DMS 273 treated with DMSO at 0.1 percent for 48 hours (cell line): Measurements from ENCODE around the gene APOH.

Experiments
- DNase-seq: peaks from one replicate; lab custom pipeline; 2025; lab: John Stamatoyannopoulos, UW

Gene APOH

DNA sequence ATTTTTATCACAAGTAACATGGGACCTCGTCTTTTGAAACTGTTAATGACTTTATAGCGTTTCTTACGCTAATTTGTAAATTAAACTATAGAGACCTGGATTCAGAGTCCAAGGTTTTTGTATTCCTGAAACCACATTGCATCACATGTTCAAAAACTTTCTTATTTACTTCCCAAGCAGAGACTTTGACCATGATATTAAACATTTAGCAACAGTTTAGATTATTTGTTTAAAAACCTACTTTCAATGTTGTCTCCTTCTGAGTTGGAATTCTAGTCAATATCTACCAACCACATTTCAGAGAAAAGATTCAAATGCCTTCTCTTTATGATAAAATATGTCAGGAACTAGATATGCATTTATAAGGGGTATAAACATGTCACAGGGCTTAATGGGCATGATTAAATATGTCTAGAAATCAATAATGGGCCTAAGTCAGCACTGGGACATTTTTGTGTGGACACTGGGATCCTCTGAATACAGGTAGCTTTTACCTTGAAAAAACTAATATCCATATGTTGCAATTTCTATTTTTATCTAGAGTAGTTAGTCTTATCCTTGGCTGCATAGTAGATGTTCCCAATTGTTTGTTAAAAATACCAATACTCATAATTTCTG lies 6.3 kb upstream of the APOH start:
- no peak for DNase-seq

DNA sequence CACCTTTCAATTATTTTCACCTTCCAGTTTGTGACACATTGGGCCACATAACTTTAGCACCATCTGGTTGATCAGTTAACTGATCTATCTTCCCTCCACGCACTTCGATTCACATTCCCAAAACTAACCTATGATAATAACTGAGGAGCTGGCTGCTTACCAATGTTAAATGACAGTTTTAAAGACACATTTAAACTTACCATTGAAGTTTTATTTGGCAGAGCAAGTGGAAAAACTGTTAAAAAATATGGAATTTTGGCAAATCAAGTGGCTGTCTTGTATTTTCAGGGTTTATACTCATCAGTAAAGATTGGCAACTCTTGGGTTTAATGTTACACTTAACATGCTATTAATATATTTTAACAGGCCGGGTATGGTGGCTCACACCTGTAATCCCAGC lies 5.4 kb upstream of the APOH start:
- no peak for DNase-seq

DNA sequence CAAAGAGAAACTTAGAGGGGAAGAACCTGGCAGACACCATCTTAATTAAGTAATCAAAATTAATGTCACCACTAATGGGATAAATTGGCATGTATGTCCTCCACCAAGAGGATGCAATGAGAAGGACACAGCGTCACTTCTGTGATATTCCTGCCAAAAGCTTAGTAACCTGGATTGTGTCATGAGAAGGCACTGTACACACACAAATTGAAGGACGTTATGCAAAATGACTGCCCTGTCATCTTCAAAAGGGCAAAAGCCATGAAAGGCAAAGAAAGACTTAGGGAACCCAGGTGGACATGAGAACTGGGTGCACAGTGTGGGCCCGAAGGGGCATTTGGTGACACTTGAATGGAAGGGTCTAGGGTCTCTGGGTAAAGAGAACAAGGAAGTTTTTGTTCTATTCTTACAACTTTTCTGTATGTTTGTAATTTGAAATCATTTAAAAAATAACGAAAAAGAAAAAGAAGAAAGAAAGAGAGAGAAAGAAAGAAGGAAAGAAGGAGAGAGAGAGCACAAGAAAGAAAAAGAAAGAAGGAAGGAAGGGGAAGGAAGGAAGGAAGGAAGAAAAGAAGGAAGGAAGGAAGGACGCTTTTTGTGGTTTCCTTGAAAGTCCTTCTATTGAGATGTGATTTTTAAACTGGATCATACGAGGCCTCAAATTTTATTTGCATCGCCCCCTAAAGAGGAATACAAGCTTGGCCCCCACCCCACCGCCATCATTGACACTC lies 4.0 kb upstream of the APOH start:
- no peak for DNase-seq

DNA sequence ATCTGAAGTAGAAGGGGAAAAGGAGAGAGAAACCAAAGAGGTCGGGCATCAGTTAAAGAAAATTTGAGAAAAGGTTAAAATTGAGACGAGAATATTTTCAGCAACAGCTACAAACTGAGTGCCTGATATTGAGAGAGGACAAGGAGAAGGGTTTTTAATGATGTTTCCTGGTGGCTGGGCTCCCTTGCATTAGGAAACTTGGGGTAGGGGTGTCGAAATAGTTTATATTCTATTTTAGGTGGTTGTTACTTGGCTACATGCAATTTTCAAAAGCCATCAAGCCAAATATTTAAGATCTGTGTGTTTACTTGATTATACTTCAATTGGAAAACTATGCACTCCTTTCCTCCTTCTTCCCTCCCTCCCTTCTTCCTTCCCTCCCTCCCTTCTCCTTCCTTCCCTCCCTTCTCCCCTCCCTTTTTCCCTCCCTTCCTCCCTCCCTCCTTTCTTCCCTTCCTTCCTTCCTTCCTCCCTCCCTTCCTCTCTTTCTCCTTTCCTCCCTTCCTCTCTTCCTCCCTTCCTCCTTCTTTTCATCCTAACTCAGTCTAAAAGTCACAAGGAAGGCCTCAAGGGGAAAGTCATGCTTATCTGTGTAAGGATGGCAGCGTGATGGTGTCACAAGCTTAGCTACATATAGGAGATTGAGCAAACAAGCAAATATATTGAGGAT lies 1.8 kb upstream of the APOH start:
- no peak for DNase-seq

DNA sequence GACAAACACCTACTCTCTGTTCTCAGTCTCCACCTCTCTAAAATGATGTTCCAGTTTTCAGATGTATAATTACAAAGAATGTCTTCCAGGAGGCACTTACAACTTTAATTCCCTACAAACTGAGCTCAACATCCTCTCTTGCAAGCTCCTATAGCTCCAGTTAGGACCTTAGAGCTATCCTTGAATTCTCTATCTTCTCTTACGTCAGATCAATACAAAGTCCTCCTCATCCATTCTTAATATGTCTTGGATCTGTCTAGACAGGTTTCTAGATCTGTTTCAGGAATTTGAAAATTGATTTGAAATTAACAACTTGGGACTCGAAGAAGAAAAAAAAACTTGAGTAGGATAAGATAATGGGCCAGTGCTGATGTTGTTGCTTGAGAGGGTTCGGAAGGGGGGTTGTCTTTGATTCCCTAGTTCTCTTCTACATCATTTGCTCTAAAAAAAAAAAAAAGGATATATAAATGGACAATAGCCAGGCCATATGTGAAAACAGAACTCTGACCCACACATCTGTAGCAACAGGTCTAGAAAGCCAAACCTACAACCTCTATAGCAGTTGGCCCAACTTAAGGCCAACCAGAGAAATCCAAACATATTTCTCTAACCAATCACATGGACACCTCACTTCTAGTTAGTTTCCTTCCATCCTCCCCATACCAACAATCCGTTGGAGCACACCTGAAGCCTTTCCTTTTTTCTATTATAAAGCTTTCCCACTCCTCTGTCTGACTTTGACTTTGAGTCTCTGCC lies 746 bp upstream of the APOH start:
- no peak for DNase-seq

DNA sequence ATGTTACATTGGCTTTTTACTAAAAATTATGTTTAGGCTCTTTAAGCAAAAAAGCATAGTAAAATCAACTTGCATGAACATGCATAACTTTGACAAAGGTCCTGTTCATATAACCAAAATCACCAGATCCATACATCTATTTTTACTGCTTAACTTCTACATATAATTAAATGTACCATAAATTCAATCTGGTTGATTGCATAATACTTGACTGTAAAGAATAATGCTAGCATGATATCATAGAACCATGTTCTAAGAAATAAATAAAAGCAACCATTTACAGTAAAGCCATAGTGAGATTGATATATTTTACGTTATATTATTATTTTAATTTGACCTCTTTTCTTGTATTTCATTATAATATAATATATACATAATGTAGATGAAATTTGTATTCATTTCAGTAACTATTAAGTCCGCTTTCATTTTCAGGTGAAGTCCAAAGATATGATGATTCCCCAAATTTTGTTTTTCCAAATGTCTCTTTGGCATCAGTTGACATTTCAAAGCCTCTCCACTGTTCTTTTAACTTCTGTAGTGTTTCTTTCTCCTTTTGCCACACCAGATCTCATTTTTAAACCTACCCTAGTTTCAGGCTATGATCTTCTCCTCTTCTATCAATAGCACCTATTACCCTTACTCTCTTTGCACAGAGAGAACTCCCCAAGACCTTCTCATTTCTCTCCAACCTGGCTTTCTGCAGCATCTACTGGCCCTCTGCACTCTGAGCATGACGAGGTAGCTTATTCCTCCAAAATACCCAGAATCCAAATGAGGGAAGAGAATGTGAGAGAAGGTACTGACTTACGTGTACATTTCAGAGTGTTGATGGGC lies 1.8 kb downstream of the APOH start:
- DNase-seq: no peak

DNA sequence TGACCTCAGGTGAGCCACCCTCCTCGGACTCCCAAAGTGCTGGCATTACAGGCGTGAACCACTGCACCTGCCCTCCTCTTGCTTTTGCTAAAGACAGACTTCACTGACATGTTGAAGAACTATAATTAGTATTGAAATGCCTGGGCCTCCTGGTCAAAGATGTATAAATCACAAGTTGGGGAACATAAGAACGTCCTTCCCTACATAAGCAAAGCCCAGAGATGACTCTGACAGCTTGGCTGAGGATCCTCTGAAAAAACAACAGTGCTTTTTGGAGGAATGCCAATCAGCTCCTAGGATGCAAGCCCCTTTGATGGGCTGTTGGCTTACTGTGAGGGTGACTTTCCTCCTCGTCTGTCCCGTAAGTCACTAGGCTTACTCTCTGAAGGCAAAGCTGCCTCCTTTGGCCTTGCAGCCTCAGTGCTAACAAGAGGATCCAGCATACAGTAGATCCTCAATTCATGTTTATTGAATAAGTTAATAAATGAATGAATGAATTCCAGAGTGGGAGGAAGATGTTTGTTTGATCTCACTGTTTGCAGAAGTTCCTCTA lies 6.3 kb downstream of the APOH start:
- no peak for DNase-seq

DNA sequence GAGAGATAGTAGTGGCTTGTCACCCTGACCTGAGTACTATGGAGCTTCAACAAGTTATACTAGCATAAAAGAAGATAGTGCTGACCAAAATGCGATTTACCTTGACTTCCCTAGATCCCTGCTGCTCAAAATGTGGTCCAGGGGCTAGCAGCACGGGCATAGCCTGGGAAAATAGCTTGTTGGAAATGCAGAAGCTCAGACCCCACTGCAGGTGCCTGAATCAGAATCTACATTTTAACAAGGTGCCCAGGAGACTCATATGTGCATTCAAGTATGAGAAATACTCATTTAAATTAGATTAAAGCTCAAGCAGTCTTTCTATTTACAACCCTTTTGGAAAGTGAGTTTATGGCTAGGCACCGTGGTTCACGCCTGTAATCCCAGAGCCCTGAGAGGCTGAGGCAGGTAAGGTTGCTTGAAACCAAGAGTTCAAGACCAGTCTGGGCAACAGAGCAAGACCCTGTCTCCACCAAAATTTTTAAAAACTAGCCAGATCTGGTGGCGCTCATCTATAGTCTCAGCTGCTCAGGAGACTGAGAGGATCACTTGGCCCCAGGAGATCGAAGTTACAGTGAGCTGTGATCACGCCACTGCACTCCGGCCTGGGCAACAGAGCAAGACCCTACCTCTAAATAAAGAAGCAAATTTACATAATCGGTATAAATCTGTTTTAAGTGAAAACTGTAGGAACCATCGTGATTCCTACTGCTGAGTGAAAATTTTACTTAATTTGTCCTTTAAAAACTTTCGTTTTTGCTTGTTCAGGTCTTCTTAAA lies 7.3 kb downstream of the APOH start:
- DNase-seq: no peak

DNA sequence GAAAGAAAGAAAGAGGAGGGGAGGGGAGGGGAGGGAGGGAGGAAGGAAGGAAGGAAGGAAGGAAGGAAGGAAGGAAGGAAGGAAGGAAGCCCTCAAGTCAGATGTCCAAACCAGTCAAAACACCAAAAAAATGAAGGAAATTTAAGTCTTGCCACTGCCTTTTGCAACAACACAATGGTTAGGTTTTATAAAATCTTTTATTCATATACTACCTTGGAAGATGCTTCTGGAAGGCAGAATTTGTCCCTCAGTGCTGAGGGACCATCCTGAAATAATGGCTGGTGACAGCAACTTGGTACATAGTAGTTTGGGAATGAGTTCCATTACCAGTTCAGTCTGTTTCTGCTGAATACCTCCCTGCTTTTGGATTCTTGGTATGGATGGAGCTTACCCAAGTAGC lies 7.9 kb downstream of the APOH start:
- DNase-seq: no peak

DNA sequence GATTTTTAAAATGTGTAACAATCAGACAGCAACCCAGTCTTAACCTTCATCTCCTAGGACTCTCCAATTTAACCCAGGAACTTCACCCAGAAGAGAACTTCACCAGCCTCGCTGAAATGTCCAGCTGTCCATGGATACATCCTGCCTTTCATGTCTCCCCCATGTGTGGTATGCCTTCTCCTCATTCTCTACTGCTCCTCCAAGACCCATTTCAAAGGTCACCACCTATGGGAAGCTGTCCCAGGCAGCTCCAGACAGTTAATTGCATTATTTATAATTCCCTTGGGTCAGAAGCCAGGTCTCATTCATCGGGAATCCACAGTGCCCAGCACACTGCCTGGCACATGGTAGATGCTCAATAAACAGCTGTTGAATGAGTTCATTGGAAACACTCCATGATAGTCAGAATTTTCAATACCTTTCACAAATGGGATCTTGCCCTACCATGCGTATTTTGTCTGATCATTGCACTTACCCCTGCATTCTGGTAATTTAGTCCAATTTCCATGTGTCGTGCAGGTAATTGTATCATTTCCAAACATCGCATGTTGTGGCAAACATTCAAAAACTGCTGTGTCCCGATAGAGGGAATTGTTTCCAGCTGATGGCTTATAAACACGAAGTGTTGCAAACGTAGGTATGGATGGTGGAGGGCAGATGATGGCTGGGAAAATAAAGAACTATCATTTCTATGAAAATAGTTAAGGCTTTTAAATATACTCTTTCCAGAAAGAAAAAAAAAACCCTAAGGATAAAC lies 9.0 kb downstream of the APOH start:
- DNase-seq: no peak

DNA sequence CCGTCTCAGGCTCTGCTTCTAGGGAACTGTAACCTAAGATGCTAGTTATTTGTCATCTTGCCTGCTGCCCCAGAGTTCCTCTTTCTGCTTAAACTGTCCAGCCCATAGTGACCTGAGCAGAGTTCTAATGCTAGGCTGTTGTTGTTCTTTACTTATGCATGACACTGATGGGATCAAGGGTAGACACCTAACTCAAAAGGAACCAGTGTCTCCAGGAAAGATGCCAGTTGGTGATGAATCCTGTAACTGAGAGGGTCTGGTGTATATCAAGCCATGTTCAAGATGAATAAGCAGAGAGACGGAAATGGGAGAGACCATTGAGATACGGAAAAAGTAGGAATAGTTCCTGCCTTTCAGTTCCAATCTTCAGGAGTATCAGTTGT lies 13.7 kb downstream of the APOH start:
- DNase-seq: no peak

DNA sequence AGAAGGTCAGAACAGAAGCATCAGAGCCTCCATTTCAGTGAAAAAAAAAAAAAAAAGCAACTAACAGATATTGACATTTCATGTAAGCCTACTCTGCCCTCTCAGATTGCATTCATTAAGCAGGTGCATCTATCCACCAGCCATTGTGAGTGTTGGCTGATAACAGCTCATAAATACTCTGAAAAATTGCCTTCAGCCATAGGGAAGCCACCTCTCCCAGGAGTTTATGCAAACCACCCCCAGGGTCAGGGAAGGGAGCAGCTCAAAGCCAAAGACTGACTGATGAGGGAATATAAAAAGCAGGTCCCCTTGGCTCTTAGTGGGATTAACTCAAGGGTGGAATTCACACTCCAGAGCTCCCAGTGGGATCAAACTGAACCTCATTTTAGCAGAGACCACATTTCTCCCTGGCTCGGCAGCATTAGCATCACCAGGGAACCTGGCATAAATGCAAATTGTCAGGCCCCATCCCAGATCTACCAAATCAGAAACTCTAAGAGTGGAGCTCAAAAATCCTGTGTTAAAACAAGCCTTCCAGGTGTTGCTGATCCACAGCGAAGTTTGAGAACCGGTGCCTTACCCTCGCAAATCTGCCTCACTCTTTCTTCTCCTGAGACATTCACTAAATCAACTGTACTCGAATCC lies 14.2 kb downstream of the APOH start:
- no peak for DNase-seq

DNA sequence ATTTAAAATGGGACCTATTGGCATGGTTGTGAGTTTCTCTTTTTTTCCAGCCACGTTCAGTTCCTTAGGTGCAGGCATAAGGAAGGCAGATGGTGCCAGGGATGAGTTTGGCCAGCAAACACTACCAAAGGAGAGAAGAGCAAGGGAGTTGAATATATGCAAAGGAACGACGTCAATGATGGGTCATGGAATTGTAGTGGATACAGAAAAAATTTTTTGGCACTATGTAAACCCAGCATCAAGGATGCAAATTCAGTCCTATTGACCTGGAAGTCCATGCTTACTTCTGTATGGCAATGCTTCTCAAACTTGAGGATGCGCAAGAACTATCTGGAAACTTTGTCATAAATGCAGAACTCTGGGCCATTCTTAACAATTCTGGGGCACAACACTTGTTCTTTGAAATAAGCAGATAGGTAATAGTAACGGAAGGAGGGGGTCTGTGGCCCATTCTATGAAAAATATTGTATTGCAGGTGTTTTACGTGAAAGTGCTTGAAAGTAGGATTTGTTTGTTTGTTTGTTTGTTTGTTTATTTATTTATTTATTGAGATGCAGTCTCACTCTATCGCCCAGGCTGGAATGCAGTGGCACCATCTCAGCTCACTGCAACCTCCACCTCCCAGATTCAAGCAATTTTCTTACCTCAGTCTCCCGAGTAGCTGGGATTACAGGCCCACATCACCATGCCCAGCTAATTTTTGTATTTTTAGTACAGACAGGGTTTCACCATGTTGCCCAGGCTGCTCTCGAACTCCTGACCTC lies 18.0 kb downstream of the APOH start:
- DNase-seq: no peak

DNA sequence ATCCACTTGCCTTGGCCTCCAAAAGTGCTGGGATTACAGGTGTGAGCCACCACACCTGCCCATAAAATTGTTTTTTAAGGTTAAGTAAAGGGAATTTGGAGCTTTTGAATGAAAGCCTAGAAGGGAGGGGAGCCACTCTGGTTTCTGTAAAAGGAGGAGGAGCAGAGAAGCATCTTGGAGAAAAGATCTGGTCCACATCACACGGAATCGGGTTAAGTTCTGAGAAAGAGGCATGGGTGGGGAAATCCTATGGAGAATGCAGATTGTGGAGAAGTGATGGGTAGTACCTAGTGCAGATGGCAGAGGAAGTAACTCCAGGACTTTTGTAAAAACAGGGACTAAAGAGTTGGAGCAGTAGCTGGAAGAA lies 19.0 kb downstream of the APOH start:
- no peak for DNase-seq

DNA sequence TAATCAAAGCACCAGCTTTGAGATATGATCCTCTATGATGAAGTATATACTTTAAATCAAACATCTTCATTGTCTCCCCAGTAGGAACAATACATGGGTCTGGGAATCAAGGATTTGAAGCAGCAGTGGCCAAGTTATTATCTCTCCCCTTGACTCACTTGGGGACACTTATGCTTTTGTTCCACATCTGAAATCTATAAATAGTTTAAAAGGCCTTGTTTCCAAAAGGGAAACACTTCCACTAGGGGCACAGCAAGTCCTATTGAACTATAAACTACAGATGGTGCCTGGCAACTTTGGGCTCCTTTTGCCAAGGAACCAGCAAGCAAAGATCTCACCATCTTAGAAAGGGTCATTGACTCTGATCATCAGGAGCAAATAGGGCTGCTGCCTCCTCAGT lies 21.3 kb downstream of the APOH start:
- no peak for DNase-seq

DNA sequence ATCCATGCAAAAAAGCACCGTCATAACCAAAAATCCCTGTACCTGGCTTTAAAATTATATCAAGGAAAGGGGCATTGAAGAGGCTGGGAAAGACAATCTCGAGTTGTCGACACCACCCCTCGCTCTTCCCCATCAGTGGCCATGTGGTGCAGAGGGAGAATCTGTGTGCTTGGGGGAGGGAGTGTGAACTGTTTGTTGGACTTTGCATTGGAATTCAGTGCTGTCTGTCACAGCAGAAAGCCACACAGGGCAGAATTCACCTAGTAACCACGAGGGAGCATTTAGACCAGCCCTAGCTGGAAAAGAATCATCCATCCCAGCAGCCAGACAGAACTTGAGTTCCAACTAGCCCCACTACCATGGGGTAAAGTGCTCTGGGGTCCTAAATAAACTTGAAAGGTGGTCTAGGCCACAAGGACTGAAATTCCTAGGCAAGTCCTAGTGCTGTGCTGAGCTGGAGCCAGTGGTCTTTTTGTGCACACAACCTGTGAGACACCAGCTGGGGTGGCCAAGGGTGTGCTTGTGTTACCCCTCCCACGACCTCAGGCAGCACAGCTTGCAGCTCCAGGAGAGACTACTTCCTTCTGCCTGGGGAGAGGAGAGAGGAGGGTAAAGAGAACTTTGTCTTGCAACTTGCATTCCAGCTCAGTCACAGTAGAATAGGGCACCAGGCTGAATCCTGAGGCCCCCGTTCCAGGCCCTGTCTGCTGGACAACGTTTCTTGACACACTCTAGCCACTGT lies 25.8 kb downstream of the APOH start:
- DNase-seq: no peak

DNA sequence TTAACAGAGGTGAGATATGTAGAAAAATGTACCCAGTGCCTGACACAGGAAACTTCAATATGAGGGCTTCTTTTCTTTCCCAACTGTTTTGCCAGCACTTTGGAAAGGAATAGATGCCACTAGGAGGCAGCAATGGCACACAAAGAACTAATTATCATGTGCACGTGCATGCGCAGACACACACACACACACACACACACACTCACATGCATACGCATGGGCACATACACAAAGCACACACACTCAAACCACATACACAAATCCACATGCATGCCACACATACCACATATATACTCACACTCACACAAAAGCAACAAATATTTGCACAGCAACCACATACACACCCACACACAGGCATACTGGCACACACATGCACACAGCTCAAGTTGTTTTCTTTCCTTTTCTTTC lies 28.5 kb downstream of the APOH start:
- DNase-seq: peak; percentile 47

DNA sequence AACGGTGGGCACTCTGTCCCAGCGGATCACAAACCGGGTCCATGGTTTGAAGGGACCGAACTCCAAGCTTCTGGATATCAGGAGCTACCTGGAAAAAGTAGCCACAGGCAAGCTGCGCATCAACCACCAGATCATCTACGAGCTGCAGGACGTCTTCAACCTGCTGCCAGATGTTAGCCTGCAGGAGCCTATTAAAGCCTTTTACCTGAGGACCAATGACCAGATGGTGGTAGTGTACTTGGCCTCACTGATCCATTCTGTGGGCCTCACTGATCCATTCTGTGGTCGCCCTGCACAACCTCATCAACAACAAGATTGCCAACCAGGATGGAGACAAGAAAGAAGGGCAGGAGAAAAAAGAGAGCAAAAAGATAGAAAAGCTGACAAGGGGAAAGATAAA lies 31.0 kb downstream of the APOH start:
- no peak for DNase-seq
